Measurements from ENCODE around the gene FGD5. TPM values are rescaled to one million over a fixed set of nuclear protein-coding genes. Genes with fewer than 3 reads are reported as not detected.

Gene FGD5
- total RNA-seq, 2 experiments from 2014 or later, result 0.31 to 0.32 TPM

- no peak overlapping the region for H3K4me3 Mint-ChIP-seq
- H3K4me1 Mint-ChIP-seq (ENCODE audit: low read depth), result no peaks in the 10 kb centered on the region
- H3K27ac Mint-ChIP-seq, result no peak overlapping the region
- no peak for DNase-seq
- ChIA-PET CTCF (interaction anchor here (1.6 kb wide), 1 partner anchor 97 kb away, joined by 4 read pairs; no protein-coding TSS in a partner anchor), POLR2A (no interaction called here)
- no peak for ATAC-seq
- H3K27me3 Mint-ChIP-seq (ENCODE audit: low read depth), result peaks cover 31% of the 10 kb centered on the region
- no peaks in the 10 kb centered on the region for H3K36me3 Mint-ChIP-seq (ENCODE audit: low read depth)
- H3K9me3 Mint-ChIP-seq (ENCODE audit: insufficient read depth), result no peaks in the 10 kb centered on the region
Observed at GRCh38 chr3:14823910-14824629, 5.3 kb downstream of the FGD5 start.

- H3K27ac Mint-ChIP-seq, result no peak overlapping the region
- H3K4me1 Mint-ChIP-seq (ENCODE audit: low read depth), result no peaks in the 10 kb centered on the region
- CTCF ChIA-PET, result interaction anchor here (1.6 kb wide), 1 partner anchor 96 kb away, joined by 4 read pairs; no protein-coding TSS in a partner anchor
- POLR2A ChIA-PET, result no interaction called here
- no peak for ATAC-seq
- H3K27me3 Mint-ChIP-seq (ENCODE audit: low read depth), result peaks cover 35% of the 10 kb centered on the region
- H3K4me3 Mint-ChIP-seq, result no peak overlapping the region
- no peaks in the 10 kb centered on the region for H3K9me3 Mint-ChIP-seq (ENCODE audit: insufficient read depth)
- no peak for DNase-seq
- H3K36me3 Mint-ChIP-seq (ENCODE audit: low read depth), result no peaks in the 10 kb centered on the region
Observed at GRCh38 chr3:14824646-14825045, 5.9 kb downstream of the FGD5 start.

- no peak for DNase-seq
- H3K36me3 Mint-ChIP-seq (ENCODE audit: low read depth), result no peaks in the 10 kb centered on the region
- peaks cover 43% of the 10 kb centered on the region for H3K27me3 Mint-ChIP-seq (ENCODE audit: low read depth)
- H3K4me1 Mint-ChIP-seq (ENCODE audit: low read depth), result no peaks in the 10 kb centered on the region
- no peak overlapping the region for H3K4me3 Mint-ChIP-seq
- H3K9me3 Mint-ChIP-seq (ENCODE audit: insufficient read depth), result no peaks in the 10 kb centered on the region
- ChIA-PET CTCF (interaction anchor here (0.5 to 1.1 kb wide), 3 partner anchors 33 to 464 kb away, joined by 3 to 5 read pairs (median 3); no protein-coding TSS in a partner anchor), POLR2A (no interaction called here)
- ATAC-seq, result no peak
- no peak overlapping the region for H3K27ac Mint-ChIP-seq
Observed at GRCh38 chr3:14826069-14826468, 7.3 kb downstream of the FGD5 start.

GRCh38 chr3:14827776-14828175 lies 9.0 kb downstream of the FGD5 start:
- CTCF ChIA-PET, result no interaction called here
- no peak overlapping the region for H3K27ac Mint-ChIP-seq

GRCh38 chr3:14829811-14830210 lies 11.0 kb downstream of the FGD5 start:
- Mint-ChIP-seq H3K27me3 (ENCODE audit: low read depth) (peaks cover 31% of the 10 kb centered on the region), H3K27ac (no peak overlapping the region), H3K4me1 (ENCODE audit: low read depth) (no peaks in the 10 kb centered on the region), H3K36me3 (ENCODE audit: low read depth) (no peaks in the 10 kb centered on the region), H3K9me3 (ENCODE audit: insufficient read depth) (no peaks in the 10 kb centered on the region), H3K4me3 (no peak overlapping the region)
- ATAC-seq (no peak), DNase-seq (no peak)
- CTCF ChIA-PET, result interaction anchor here (1.5 kb wide), 1 partner anchor 92 kb away, joined by 3 read pairs; no protein-coding TSS in a partner anchor
- POLR2A ChIA-PET, result no interaction called here

More at GRCh38 chr3:14827776-14828175, 9.0 kb downstream of the FGD5 start:
- POLR2A ChIA-PET, result no interaction called here
- peaks cover 44% of the 10 kb centered on the region for H3K27me3 Mint-ChIP-seq (ENCODE audit: low read depth)
- no peak overlapping the region for H3K4me3 Mint-ChIP-seq
- H3K9me3 Mint-ChIP-seq (ENCODE audit: insufficient read depth), result no peaks in the 10 kb centered on the region
- H3K36me3 Mint-ChIP-seq (ENCODE audit: low read depth), result no peaks in the 10 kb centered on the region
- no peaks in the 10 kb centered on the region for H3K4me1 Mint-ChIP-seq (ENCODE audit: low read depth)
- DNase-seq (no peak), ATAC-seq (no peak)

- H3K9me3 Mint-ChIP-seq (ENCODE audit: insufficient read depth), result no peaks in the 10 kb centered on the region
- peaks cover 27% of the 10 kb centered on the region for H3K27me3 Mint-ChIP-seq (ENCODE audit: low read depth)
- no peaks in the 10 kb centered on the region for H3K4me1 Mint-ChIP-seq (ENCODE audit: low read depth)
- no peak overlapping the region for H3K27ac Mint-ChIP-seq
- ATAC-seq, result no peak
- ChIA-PET CTCF (interaction anchor here (0.6 kb wide), 1 partner anchor 236 kb away, joined by 3 read pairs; no protein-coding TSS in a partner anchor), POLR2A (no interaction called here)
- no peak for DNase-seq
- no peak overlapping the region for H3K4me3 Mint-ChIP-seq
- no peaks in the 10 kb centered on the region for H3K36me3 Mint-ChIP-seq (ENCODE audit: low read depth)
Observed at GRCh38 chr3:14831916-14832450, 13.2 kb downstream of the FGD5 start.

GRCh38 chr3:14832975-14833722 lies 14.4 kb downstream of the FGD5 start:
- DNase-seq (no peak), ATAC-seq (no peak)
- no peaks in the 10 kb centered on the region for H3K4me1 Mint-ChIP-seq (ENCODE audit: low read depth)
- peaks cover 26% of the 10 kb centered on the region for H3K27me3 Mint-ChIP-seq (ENCODE audit: low read depth)
- no peaks in the 10 kb centered on the region for H3K9me3 Mint-ChIP-seq (ENCODE audit: insufficient read depth)
- H3K36me3 Mint-ChIP-seq (ENCODE audit: low read depth), result no peaks in the 10 kb centered on the region
- POLR2A ChIA-PET, result no interaction called here
- CTCF ChIA-PET, result no interaction called here
- H3K27ac Mint-ChIP-seq, result no peak overlapping the region
- no peak overlapping the region for H3K4me3 Mint-ChIP-seq

- Mint-ChIP-seq H3K36me3 (ENCODE audit: low read depth) (no peaks in the 10 kb centered on the region), H3K4me1 (ENCODE audit: low read depth) (no peaks in the 10 kb centered on the region), H3K4me3 (no peak overlapping the region), H3K27me3 (ENCODE audit: low read depth) (peaks cover 24% of the 10 kb centered on the region), H3K9me3 (ENCODE audit: insufficient read depth) (no peaks in the 10 kb centered on the region), H3K27ac (no peak overlapping the region)
- ATAC-seq, result no peak
- POLR2A ChIA-PET, result no interaction called here
- DNase-seq, result no peak
- CTCF ChIA-PET, result no interaction called here
Observed at GRCh38 chr3:14834121-14834520, 15.4 kb downstream of the FGD5 start.

- Mint-ChIP-seq H3K36me3 (ENCODE audit: low read depth) (no peaks in the 10 kb centered on the region), H3K9me3 (ENCODE audit: insufficient read depth) (no peaks in the 10 kb centered on the region), H3K4me1 (ENCODE audit: low read depth) (no peaks in the 10 kb centered on the region), H3K27me3 (ENCODE audit: low read depth) (peaks cover 23% of the 10 kb centered on the region), H3K27ac (no peak overlapping the region), H3K4me3 (no peak overlapping the region)
- CTCF ChIA-PET, result no interaction called here
- POLR2A ChIA-PET, result no interaction called here
- DNase-seq (no peak), ATAC-seq (no peak)
Observed at GRCh38 chr3:14834807-14835466, 16.2 kb downstream of the FGD5 start.

GRCh38 chr3:14836049-14836468 lies 17.3 kb downstream of the FGD5 start:
- ATAC-seq, result no peak
- Mint-ChIP-seq H3K4me3 (no peak overlapping the region), H3K9me3 (ENCODE audit: insufficient read depth) (no peaks in the 10 kb centered on the region)

GRCh38 chr3:14837186-14837877 lies 18.6 kb downstream of the FGD5 start:
- no peak overlapping the region for H3K4me3 Mint-ChIP-seq
- H3K4me1 Mint-ChIP-seq (ENCODE audit: low read depth), result no peaks in the 10 kb centered on the region
- POLR2A ChIA-PET, result no interaction called here
- CTCF ChIA-PET, result no interaction called here
- no peaks in the 10 kb centered on the region for H3K9me3 Mint-ChIP-seq (ENCODE audit: insufficient read depth)
- H3K27ac Mint-ChIP-seq, result no peak overlapping the region
- no peak for ATAC-seq
- peaks cover 13% of the 10 kb centered on the region for H3K27me3 Mint-ChIP-seq (ENCODE audit: low read depth)
- no peaks in the 10 kb centered on the region for H3K36me3 Mint-ChIP-seq (ENCODE audit: low read depth)
- no peak for DNase-seq

More at GRCh38 chr3:14836049-14836468, 17.3 kb downstream of the FGD5 start:
- Mint-ChIP-seq H3K4me1 (ENCODE audit: low read depth) (no peaks in the 10 kb centered on the region), H3K36me3 (ENCODE audit: low read depth) (no peaks in the 10 kb centered on the region), H3K27me3 (ENCODE audit: low read depth) (peaks cover 19% of the 10 kb centered on the region), H3K27ac (no peak overlapping the region)
- CTCF ChIA-PET, result no interaction called here
- no peak for DNase-seq
- POLR2A ChIA-PET, result no interaction called here

Data from activated CD8-positive, alpha-beta T cell treated with anti-CD3 and anti-CD28 coated beads, Interleukin-2, amount 10 ng/mL, durations not matched to agents 7 days and 5 days (primary cell).